Stimulated activated CD4-positive, alpha-beta T cell treated with anti-CD3 and anti-CD28 coated beads, Interleukin-12 subunit alpha, Interleukin-12 subunit beta, amount 100 ng/mL, for 4 hours (primary cell): Measurements from ENCODE around the gene L3MBTL3.
"Not testable (repeated sequence)": the region's sequence is repeated elsewhere in the genome, so short reads cannot be mapped to it uniquely, and the experiment has no call there.

Experiments used
- DNase-seq: peaks from one replicate; pipeline ENCODE4 v3.0.0-alpha.2; 2020

L3MBTL3 gene

DNA sequence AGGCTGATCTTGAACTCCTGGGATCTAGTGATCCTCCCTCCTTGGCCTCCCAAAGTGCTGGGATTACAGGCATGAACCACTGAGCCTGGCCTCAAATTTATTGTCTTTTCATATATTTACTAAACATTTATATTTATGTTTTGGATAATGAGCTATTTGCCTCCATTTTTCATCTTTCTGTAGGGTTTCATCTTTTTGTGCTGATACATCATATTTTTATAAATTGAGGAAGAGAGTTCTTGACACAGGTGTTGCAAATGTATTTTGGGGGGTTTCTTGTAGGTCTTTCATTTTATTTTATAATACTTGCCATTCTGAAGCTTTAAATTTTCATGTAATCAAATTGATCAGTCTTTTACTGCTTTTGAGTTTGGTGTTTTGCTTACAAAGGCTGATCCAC lies 72.4 kb downstream of the L3MBTL3 start:
- DNase-seq: no peak

DNA sequence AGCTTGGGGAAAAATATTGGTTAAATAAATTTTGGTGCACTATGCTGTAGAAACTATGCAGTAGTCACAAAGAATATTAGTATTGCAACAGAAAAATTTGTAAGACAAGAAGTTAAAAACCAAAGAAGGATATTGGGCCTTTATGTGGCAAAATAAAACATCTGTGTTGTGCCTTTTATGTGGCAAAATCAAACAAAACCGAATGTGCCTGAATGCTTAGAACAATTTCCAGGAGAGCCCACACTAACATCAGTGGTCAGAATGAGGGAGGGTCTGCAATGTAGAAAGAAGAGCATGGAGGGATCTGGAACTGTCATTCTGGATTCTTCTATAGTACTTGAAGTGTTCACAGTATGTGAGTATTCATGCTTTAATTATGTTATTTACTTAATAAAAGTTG lies 75.2 kb downstream of the L3MBTL3 start:
- DNase-seq: no peak

GRCh38 chr6:130098317-130098716 lies 79.9 kb downstream of the L3MBTL3 start:
- DNase-seq: no peak

DNA sequence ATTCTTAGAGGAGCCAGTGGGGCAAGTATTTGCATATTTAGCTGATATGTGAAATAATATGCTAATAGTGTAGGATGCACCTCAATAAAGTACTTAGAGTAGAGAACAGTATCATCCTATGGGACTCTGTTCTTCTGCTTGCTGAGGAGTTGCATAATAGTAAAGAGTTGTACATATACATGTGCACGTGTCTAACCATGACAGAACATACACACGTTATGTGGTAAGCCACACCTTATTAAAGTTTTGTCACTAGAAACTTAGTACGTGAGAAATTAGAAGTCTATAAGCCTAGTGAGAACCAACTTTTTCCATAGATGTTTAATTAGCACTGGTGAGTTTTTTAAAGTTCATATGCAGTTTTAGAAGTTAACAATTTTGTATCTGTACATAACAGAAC lies 80.7 kb downstream of the L3MBTL3 start:
- DNase-seq: no peak

DNA sequence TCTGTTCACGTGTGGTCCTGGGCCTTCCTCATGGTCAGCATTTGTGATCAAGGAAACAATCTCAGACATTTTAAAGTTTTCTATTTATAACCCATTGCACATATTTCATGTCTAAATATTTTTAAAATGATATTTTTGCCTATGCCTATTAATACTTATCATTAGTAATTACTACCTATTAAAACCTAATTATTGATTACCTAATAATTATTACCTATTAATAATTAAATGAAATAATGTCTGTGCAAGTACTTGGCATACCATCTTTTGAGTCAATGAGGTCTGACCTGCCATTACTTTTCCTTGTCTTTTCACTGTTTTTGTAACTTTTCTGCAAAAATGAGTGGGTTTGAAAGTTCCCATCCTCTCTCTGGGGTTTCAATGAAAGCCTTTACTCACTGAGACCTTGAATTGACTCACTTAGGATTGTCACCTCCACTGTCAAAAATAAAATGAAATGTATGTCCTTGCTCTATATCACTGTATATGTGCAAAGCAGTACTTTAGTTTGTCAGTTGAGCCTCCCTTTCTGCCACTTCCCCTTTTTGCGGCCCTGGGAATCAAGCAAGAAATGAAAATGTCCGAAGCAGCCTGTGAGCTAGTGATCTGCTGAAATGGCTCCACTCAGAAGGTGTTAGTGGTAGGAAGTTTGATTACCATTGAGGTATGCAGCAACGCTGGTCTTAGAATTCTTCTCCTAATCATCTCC lies 87.8 kb downstream of the L3MBTL3 start:
- no peak for DNase-seq

- DNase-seq: no peak
Measured at GRCh38 chr6:130107710-130108109, 89.3 kb downstream of the L3MBTL3 start.

DNA sequence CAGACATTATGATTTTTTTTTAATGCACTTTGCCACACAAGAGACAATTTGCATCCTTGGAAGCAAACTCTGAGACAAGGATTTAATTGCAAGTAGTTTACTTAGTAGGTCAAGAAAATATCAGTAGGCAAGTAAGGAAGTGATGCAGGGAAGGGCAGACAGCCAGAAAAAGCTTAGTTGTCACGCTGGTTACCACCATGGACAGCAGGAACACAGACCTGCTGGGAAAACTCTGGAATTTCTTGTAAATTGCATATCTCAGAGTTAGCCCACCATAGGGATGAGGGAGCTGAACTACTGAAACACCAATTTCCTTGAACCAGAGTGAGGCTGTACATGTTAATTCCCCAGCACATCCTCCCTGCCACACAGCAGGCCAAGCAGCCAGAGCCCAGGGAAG lies 92.7 kb downstream of the L3MBTL3 start:
- no peak for DNase-seq

DNA sequence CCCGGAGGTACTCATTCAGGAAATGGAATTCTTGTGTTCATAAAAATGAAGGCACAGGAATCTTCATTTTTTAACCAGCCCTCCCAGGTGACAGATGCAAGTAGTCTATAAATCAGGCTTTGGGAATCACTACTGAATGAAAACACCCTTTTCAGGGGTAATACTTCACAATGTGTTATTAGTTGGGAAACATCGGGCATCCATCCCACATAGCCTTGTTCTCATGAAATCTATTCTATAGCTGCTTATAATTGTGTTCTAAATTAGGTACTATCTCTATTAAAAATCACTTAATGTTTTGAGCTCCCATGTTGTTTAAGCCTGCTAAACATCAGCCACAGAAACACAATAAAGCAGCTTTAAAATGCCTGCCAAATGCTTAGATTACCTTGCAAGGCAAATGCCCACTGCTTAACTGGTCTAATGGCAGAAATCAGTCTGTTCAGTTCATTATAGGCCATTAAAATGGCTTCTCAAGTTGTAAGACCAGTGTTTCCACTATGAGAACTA lies 94.9 kb downstream of the L3MBTL3 start:
- DNase-seq: no peak

- DNase-seq: no peak
Measured at GRCh38 chr6:130115036-130115435, 96.7 kb downstream of the L3MBTL3 start.

DNA sequence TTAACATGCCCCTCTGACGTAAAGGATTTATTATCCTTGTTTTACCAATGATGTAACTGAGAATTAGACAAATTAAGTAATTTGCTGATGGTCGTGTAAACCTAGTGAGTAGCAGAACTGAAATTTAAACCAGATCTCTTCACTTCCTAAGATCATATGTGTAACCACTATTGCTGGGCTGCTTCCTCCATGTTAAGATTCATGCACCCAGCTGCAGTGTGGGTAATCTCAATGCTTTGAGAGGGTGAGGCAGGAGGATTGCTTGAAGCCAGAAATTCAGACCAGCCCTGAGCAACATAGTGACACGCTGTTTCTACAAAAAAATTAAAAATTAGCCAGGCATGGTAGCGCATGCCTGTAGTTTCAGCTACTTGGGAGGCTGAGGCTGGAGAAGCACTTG lies 97.9 kb downstream of the L3MBTL3 start:
- DNase-seq: no peak

- not testable (repeated sequence) for DNase-seq
Measured at GRCh38 chr6:130117187-130117701, 98.9 kb downstream of the L3MBTL3 start.

DNA sequence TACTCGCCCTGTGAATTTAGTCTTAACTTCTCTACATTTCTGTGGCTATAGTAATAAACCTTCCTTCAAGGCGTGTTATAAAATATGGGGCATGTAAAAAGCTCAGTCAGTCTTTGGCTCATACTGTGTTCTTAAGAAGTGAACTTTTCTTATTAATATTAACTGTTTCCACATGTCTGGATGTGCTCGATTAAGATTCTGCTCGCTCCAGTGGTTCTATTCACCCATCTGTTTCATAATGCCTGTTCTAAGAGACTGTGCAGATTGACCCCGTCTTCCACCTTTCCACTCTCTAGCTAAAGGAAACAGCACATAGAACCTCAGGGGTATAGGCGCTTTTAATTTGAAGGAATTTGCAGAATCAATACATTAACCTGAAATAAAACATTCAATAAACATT lies 99.9 kb downstream of the L3MBTL3 start:
- no peak for DNase-seq

GRCh38 chr6:130119211-130119610 lies 100.8 kb downstream of the L3MBTL3 start:
- no peak for DNase-seq

- no peak for DNase-seq
Measured at GRCh38 chr6:130120731-130121130, 102.3 kb downstream of the L3MBTL3 start.

DNA sequence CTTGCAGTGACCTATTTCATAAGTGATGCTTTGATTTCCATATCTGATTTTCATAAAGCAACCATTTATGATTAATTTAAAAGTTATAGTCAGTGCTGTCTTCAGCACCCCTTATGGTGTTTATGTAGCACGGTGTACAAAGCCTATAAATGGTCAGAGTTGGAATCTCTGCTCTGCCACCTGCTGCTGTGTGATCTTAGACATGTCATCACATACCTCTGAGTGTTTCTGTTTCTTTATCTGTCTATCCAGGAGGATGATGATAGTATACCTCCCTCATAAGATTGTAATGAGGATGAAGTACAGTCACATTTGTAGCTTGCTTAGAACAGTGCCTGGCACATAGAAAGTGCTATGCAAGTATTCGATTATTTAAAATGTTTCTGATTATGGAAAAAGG lies 103.9 kb downstream of the L3MBTL3 start:
- DNase-seq: no peak

DNA sequence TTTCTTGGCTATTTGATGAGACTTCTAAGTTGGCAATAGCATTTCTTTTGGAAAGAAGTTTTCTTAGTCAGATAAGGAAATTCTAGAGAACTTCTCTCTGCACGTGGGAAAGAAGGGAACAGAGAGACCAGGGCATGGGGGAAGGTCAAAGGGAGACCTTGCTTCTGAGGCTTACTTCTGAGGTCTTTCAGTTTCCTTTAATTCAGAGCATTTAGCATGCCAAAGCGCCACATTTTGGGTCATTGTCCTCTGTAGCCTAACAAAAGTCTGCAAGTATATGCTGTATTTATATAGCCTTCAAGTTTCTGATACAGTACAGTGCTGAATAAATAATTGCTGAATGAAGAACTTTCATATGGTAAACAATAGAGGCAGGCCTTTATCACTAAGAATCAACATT lies 108.8 kb downstream of the L3MBTL3 start:
- no peak for DNase-seq

DNA sequence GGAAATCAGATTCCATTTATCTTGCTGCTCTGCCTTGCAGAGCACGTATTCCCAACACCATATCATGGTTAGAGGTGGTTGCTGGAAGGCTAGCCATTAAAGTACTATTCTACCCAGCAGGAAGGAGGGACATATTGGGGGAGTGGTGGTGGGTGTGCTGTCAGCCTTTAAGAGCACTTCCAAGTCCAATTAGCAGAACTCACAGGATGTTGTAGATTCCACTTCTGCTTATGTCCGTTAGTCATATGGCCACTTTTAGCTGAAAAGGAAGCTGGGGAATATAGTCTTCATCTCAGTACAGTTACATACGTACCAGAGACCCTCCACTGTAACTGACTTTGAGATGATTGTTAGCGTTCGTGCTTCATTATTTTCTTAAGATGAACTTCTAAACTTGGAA lies 109.9 kb downstream of the L3MBTL3 start:
- DNase-seq: no peak

- DNase-seq: no peak
Measured at GRCh38 chr6:130129762-130130246, 111.4 kb downstream of the L3MBTL3 start.

DNA sequence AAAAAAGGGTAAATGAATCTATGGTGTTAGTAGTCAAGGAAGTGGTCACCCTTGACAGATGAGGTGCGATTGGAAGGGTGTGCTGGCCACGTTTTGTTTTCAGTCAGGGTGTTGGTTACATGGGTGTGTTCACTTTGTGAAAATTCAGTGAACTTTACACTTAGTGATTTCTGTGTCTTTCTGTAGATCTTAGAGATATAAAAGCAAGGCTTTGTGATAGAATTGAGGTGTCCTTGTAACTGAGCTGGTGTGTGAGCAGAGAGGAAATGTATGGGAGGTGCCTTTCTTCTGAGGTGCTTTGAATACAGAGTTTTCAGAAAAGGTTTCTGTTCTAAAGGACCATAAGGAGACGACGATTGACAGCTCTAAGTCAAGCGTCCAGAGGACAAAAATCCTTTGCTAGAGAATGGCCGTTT lies 113.9 kb downstream of the L3MBTL3 start:
- no peak for DNase-seq

- no peak for DNase-seq
Measured at GRCh38 chr6:130134582-130134981, 116.2 kb downstream of the L3MBTL3 start.

- no peak for DNase-seq
Measured at GRCh38 chr6:130136798-130137197, 118.4 kb downstream of the L3MBTL3 start.

- no peak for DNase-seq
Measured at GRCh38 chr6:130138116-130138908, 119.9 kb downstream of the L3MBTL3 start.

GRCh38 chr6:130138909-130139242 lies 120.5 kb downstream of the L3MBTL3 start:
- DNase-seq: no peak

- DNase-seq: no peak
Measured at GRCh38 chr6:130140084-130140483, 121.7 kb downstream of the L3MBTL3 start.
